GM19468 (cell line): ENCODE results near the gene MMP24.

ENCODE experiments used
- ATAC-seq: cut with Tn5 transposase; IDR thresholded peaks from one replicate; pipeline ENCODE4 v1.9.1; 2021; ENCODE audit warnings: mild to moderate bottlenecking, moderate library complexity, moderate number of reproducible peaks; ENCODE audit not compliant: unreplicated experiment; ENCODE audit errors: extremely low read depth

The MMP24 gene

DNA sequence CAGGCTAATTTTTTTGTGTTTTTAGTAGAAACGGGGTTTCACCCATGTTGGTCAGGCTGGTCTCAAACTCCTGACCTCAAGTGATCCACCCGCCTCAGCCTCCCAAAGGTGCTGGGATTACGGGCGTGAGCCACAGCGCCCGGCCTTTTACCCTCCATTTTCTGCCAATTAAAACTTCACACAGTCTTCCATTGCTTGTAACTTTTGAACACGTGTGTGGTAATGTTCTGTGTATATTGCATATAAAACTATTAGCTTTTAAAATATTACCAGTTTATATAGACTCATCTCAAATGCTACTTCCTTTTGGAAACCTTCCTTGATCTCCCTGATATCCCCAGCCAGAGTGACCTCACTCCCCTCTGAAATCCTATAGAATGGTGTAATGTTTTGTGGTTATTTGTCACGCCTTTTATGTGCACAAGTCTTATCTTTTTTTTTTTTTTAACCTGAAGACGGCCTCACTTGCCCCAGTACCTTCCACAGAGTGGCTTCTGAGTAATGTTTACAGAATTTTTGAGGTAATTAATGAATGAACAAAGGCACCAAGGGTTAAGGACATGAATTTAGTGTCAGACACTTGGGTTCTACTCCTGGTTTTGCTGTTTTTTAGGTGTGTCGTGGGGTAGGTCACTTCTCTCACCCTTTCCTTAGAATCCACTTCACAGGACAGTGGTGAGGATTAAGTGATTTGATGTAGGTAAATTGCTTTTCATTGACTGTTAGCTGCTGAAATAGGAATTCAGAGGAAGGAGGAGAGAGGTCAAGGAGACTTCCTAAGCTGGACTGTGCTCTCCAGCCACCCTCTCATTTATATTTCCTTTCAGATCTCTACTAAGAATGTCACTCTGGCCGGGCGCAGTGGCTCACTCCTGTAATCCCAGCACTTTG is 11.2 kb upstream of the MMP24 start:
- no peak for ATAC-seq

DNA sequence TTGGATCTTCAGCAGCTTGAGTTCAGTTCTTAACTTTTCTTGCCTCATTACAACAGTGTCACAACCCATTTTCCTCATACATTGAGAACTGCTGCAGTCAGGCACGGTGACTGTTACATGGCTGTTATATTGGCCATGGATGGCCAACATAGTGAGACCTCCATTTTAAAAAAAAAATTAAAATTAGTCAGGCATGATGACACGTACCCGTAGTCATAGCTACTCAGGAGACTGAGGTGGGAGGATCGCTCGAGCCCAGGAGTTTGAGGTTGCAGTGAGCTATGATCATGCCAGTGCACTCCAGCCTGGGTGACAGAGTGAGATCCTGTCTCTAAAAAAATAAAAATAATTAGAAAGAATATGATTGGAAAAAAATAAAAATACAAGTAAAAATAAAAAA is 9.9 kb upstream of the MMP24 start:
- ATAC-seq: no peak

GRCh38 chr20:35223941-35224340 is 2.5 kb upstream of the MMP24 start:
- no peak for ATAC-seq

DNA sequence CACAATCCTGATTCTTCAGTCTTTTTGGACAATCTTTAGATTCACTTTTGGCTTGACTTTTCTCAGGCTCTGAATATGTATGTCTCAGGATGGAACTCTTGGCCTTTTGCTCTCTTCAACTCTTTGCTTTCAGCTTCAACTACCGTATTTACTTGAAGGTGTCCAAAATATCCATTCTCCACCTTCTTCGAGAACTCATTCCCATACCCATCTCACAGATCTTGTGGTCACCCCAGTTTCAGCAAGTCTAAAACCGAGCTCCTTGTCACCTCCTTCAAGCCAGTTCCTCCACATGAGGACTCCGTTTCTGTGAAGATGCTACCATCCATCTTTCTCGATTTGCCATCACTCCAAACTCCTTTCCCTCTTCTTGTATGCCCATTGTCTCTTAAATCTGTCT is 2.0 kb upstream of the MMP24 start:
- no peak for ATAC-seq

- no peak for ATAC-seq
Observed at GRCh38 chr20:35225319-35226125, 968 bp upstream of the MMP24 start.

DNA sequence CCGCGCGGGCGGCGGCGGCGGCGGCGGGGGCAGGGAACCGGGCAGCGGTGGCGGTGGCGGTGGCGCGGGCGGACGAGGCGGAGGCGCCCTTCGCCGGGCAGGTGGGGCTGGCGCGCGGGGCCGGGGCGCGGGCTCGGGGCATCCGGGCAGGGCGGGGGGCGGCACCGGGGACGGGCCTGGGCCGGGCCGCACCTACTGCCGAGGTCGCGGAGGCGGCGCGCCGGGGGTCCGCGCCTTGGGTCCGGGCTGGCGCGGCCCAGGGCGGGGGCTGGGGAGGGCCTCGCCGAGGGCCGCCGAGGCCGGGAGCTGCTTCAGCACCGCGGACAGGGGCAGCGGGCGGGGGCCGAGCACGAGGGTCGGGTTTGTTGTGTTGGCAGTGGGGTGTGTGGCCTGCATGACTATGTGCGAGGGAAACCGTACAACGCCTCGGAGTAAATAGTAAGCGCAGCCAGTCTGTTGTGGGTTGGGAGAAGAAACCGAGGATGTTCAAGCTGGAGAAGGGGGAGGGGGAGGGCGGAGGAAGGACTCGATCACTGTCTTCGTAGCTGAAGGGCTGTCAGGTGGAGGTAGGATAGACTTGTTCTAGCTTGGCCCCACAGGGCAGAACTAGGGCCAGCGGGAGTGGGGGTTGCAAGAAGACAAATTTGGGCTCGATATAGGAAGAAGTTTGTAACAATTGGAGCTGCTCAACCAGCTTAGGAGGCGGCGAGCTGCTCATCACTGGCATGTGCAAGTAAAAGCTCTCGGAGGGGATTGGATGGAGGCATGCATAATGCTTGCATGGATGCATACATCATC is 593 bp downstream of the MMP24 start:
- ATAC-seq: no peak

DNA sequence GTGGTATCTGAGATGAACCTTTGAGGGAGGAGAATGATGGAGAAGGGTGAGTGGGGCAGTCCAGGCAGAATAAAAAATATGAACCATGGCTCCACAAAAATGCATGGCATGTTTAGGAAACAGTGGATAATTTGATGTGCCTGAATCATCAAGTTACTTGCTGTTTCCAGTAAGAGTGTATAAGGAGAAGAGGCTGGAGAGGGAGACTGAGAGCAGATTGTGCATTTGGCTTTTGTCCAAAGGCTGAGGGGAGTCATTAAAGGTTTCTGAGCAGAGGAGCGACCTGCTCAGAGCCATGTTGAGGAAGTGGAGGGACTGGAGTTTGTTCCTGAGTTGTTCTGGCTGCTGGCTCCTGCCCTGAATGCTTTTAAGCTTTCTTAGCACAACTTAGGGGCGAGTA is 6.1 kb downstream of the MMP24 start:
- no peak for ATAC-seq

DNA sequence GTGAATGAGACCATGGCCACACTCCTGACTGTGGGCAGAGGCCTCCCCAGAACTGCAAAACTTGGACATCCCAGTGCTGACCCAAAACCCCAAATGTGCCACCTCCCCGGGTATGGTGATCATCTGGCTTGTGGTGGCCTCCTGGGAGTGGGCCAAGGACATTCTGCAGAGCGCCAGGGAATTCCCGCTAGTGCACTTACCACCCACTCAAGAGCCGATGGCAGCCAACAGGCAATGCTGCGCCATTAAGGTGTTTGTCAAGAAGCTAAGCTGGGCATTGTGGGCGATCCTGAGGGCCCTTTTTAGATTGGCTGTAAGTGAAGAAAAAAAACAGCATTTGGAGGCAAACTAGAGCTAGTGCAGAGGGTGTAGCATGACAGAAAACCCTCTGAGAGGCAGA is 9.4 kb downstream of the MMP24 start:
- no peak for ATAC-seq

DNA sequence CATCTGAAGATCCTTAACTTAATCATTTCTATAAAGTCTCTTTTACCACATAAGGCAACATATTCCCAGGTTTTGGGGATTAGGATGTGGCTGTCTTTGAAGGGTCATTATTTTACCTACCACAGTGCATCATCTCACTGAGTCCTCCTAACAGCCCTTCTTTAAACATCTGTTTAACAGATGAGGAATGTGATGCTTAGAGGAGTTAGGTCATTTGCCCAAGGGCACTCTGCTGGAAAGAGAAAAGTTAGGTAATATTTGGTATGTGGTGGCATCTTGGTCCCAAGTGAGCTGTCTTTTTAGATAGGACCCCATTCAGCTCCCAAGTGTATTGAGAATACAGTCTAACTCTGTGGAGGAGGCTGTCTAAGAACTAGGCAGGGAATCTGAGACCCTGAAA is 11.0 kb downstream of the MMP24 start:
- no peak for ATAC-seq

- no peak for ATAC-seq
Observed at GRCh38 chr20:35238170-35238569, 11.7 kb downstream of the MMP24 start.

DNA sequence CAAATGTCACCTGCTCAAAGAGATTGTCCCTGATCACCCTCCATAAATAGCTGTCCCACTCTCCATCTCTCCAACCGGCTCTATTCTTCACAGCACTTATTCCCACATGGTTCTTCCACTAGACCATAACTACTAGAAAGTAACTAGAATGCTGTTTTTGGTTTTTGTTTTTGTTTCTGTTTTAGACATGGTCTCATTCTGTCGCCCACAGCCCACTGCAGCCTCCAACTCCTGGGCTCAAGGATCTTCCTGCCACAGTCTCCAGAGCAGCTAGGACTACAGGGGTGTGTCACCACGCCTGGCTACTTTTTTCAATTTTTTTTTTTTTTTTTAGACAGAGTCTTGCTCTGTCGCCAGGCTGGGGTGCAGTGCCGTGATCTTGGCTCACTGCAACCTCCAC is 12.2 kb downstream of the MMP24 start:
- no peak for ATAC-seq

- no peak for ATAC-seq
Observed at GRCh38 chr20:35240083-35240810, 13.8 kb downstream of the MMP24 start.

DNA sequence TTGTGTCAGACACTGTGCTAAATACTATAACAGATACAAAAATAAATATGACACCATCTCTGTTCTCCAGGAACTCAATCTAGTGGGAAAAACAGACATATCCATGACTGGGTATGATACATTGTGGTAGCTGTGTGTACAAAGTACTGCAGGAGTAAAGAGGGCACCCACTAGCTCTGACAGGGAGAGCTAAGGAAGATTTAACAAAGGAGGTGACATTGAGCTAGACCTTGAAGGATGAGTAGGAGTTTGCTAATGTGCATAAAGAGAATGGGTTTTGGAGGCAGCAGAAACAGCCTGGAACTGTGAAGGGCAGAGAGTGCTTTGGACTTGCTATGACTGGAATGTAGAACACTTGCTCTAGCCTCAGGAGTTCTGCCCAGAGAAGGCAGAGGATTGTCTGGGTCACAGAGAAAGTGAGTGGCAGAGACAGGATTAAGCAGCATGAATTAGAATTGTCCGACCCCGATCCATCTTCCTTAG is 14.4 kb downstream of the MMP24 start:
- no peak for ATAC-seq

DNA sequence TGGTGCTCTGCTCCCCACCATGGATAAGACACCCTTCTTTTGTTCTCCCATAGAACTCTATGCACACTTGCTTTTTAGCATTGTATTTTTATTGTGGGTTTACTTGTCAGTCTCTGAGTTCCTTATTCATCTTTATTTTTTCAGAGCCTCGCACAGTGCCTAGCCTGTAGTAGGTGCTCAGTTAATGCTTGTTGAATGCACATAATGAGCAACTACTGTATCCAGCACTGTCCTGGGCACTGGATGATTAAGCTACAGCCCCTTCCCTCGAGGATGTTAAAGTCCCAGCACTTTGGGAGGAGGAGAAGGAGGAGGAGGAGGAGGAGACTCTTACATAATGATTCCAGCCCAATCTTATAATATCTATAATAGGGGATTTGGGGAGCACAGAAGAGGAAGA is 16.8 kb downstream of the MMP24 start:
- ATAC-seq: no peak

DNA sequence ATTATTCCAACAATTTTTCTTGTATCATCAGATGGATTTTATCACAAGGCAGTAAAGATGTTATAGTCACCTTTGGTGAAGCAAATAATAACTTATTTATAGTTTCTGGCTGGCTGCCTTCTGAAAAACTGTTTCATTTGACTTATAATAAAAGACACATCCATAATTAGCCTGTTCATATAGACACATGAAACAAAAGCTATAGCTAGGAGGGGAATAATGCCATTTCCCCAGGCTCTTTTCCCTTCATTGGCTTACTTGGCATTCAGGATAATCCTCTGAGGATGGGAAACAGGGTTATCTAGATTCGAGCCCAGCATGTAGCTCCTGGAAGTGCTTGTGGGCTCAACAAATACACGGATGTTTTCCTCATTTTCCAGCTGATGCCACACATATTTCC is 17.5 kb downstream of the MMP24 start:
- no peak for ATAC-seq

GRCh38 chr20:35246723-35247122 is 20.2 kb downstream of the MMP24 start:
- no peak for ATAC-seq

- ATAC-seq: no peak
Observed at GRCh38 chr20:35248641-35249475, 22.4 kb downstream of the MMP24 start.

DNA sequence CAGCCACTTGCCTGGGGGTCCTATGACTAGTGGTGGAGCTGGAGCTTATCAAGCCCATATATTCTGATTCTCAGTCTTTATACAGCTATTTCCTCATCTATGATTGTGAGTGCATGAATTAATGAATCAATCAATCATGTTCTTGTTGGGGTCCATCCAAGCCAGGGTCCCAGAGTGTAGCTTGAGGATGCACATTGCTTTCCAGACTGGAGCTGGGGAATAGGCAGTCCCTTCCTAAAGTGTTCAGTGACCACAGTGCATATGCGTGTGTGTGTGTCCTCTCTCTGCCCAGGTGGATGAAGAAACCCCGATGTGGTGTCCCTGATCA is 25.1 kb downstream of the MMP24 start:
- ATAC-seq: no peak

GRCh38 chr20:35252037-35252461 is 25.6 kb downstream of the MMP24 start:
- peak; percentile 47 for ATAC-seq
